Measurements from ENCODE around the gene SH3BP5.

The SH3BP5 gene

GRCh38 chr3:15346516-15346915 is 14.1 kb upstream of the SH3BP5 start:
- DNase-seq = no peak

GRCh38 chr3:15345608-15346137 is 13.3 kb upstream of the SH3BP5 start:
- DNase-seq = no peak

GRCh38 chr3:15345066-15345607 is 12.8 kb upstream of the SH3BP5 start:
- peak; percentile 37 for DNase-seq

- no peak for DNase-seq
Measured at GRCh38 chr3:15342945-15343344, 10.6 kb upstream of the SH3BP5 start.

GRCh38 chr3:15342246-15342645 is 9.9 kb upstream of the SH3BP5 start:
- DNase-seq = no peak

- no peak for DNase-seq
Measured at GRCh38 chr3:15341030-15341726, 8.8 kb upstream of the SH3BP5 start.

- no peak for DNase-seq
Measured at GRCh38 chr3:15339786-15340215, 7.4 kb upstream of the SH3BP5 start.

GRCh38 chr3:15339001-15339400 is 6.6 kb upstream of the SH3BP5 start:
- DNase-seq = no peak

GRCh38 chr3:15337963-15338362 is 5.6 kb upstream of the SH3BP5 start:
- no peak for DNase-seq

GRCh38 chr3:15336057-15336456 is 3.7 kb upstream of the SH3BP5 start:
- DNase-seq = no peak

- no peak for DNase-seq
Measured at GRCh38 chr3:15333956-15334263, 1.5 kb upstream of the SH3BP5 start.

- DNase-seq = no peak
Measured at GRCh38 chr3:15333099-15333955, 941 bp upstream of the SH3BP5 start.

- DNase-seq = no peak
Measured at GRCh38 chr3:15331606-15332404, 581 bp downstream of the SH3BP5 start.

- no peak for DNase-seq
Measured at GRCh38 chr3:15331072-15331605, 1.2 kb downstream of the SH3BP5 start.

GRCh38 chr3:15330031-15330596 is 2.3 kb downstream of the SH3BP5 start:
- no peak for DNase-seq

GRCh38 chr3:15329046-15330005 is 3.1 kb downstream of the SH3BP5 start:
- DNase-seq = no peak

GRCh38 chr3:15327941-15328340 is 4.4 kb downstream of the SH3BP5 start:
- peak; percentile 51 for DNase-seq

GRCh38 chr3:15326673-15327072 is 5.7 kb downstream of the SH3BP5 start:
- no peak for DNase-seq

- no peak for DNase-seq
Measured at GRCh38 chr3:15326037-15326436, 6.3 kb downstream of the SH3BP5 start.

GRCh38 chr3:15325228-15325627 is 7.2 kb downstream of the SH3BP5 start:
- DNase-seq = no peak

- DNase-seq = no peak
Measured at GRCh38 chr3:15324379-15324808, 8.0 kb downstream of the SH3BP5 start.
